PC-9 (cell line): ENCODE data around the gene LMBR1. TPM values are rescaled to one million over a fixed set of nuclear protein-coding genes. Genes with fewer than 3 reads are reported as not detected.

Source experiments
- BruUV-seq: library from RNA; stranded (reverse); fragments of 400-500 nt; replicated peaks from 2 replicates; lab custom pipeline; 2021; lab: Mats Ljungman, UMichigan
- CTCF ChIA-PET: fragments of 300-600 bp; sonication (Branson Sonifier 250); formaldehyde crosslinking; loops from one replicate; lab custom pipeline; 2022; ENCODE audit warnings: antibody characterized with exemption; lab: Charles Lee
- POLR2A ChIA-PET: fragments of 300-600 bp; sonication (Branson Sonifier 250); formaldehyde crosslinking; loops from one replicate; lab custom pipeline; 2022; ENCODE audit warnings: antibody characterized with exemption; ENCODE audit not compliant: unreplicated experiment; lab: Charles Lee
- DNase-seq, 2 experiments: peaks; one replicate each; pipeline versions ENCODE4 v3.0.0 to v3.0.0-alpha.2; 2015 to 2022; ENCODE audit warnings: mixed read lengths in 1 of 2
- H2AFZ ChIP-seq: fragments of 200-600 bp; sonication (generic); 2 replicates; pipeline ENCODE4 v1.8.1; 2017; ENCODE audit warnings: antibody characterized with exemption
- H3F3A ChIP-seq: fragments of 200-600 bp; sonication (generic); 2 replicates; pipeline ENCODE4 v1.8.1; 2017; ENCODE audit warnings: antibody characterized with exemption, mild to moderate bottlenecking, low read depth; ENCODE audit not compliant: insufficient read depth
- H3K27ac ChIP-seq: fragments of 200-600 bp; sonication (generic); 2 replicates; pipeline ENCODE4 v1.6.1; 2016; ENCODE audit warnings: mixed run types
- H3K27me3 ChIP-seq: fragments of 200-600 bp; sonication (generic); 2 replicates; pipeline ENCODE4 v1.6.1; 2016; ENCODE audit warnings: low read depth, mixed run types; ENCODE audit not compliant: insufficient read depth
- H3K36me3 ChIP-seq: fragments of 200-600 bp; sonication (generic); 2 replicates; pipeline ENCODE4 v1.6.1; 2016; ENCODE audit warnings: low read depth, mixed run types
- H3K4me1 ChIP-seq: fragments of 200-600 bp; sonication (generic); replicated peaks from 2 replicates; pipeline ENCODE4 v1.6.1; 2016; ENCODE audit warnings: mixed run types; ENCODE audit not compliant: insufficient read depth
- H3K4me2 ChIP-seq: fragments of 200-600 bp; sonication (generic); 2 replicates; pipeline ENCODE4 v1.6.1; 2017; ENCODE audit warnings: mixed run types
- H3K4me3 ChIP-seq: fragments of 200-600 bp; sonication (generic); 2 replicates; pipeline ENCODE4 v1.6.1; 2016; ENCODE audit warnings: mixed run types
- H3K79me2 ChIP-seq: fragments of 200-600 bp; sonication (generic); 2 replicates; pipeline ENCODE4 v1.6.1; 2017; ENCODE audit warnings: low read depth, mixed run types
- H3K9me2 ChIP-seq: fragments of 200-600 bp; sonication (generic); 2 replicates; pipeline ENCODE4 v1.8.1; 2017; ENCODE audit warnings: mild to moderate bottlenecking; ENCODE audit not compliant: insufficient read depth
- H3K9me3 ChIP-seq: fragments of 200-600 bp; sonication (generic); 2 replicates; pipeline ENCODE4 v1.8.1; 2016; ENCODE audit warnings: low read depth; ENCODE audit not compliant: insufficient read depth
- H4K20me1 ChIP-seq: fragments of 200-600 bp; sonication (generic); 2 replicates; pipeline ENCODE4 v1.8.1; 2017; ENCODE audit not compliant: insufficient read depth
- CTCF ChIP-seq: fragments of 200-600 bp; sonication (generic); conservative IDR thresholded peaks from 2 replicates; pipeline ENCODE4 v1.6.1; 2017; ENCODE audit warnings: mixed run types, antibody characterized with exemption, mild to moderate bottlenecking, moderate library complexity
- EZH2 ChIP-seq: fragments of 200-600 bp; sonication (generic); IDR thresholded peaks from 2 replicates; pipeline ENCODE4 v1.8.0; 2017; ENCODE audit warnings: antibody characterized with exemption, low read depth
- intact Hi-C: fragments of 100-400 bp; cut with micrococcal nuclease; formaldehyde crosslinking; loops from one replicate; pipeline ENCODE4 v1.10.0; 2022; ENCODE audit not compliant: unreplicated experiment
- total RNA-seq: library from RNA; stranded (reverse); gene quantifications from 2 replicates; pipeline ENCODE4 v1.2.3, GENCODE V29; 2021

The LMBR1 gene
- total RNA-seq, 1 experiment from 2014 or later = 85.0 TPM

- no peaks in the 10 kb centered on the region for H3K27me3 ChIP-seq
- no peaks in the 10 kb centered on the region for H3F3A ChIP-seq
- no peak overlapping the region for H3K4me2 ChIP-seq
- ChIA-PET CTCF (no interaction called here), POLR2A (interaction anchor here (0.7 kb wide), 1 partner anchor 78 kb away, joined by 6 read pairs; no protein-coding TSS in a partner anchor)
- no peaks in the 10 kb centered on the region for H4K20me1 ChIP-seq
- DNase-seq = no peak
- BruUV-seq = no TSS peak
- no peaks in the 10 kb centered on the region for H3K4me1 ChIP-seq
- H3K79me2 ChIP-seq = no peaks in the 10 kb centered on the region
- H3K4me3 ChIP-seq = no peak overlapping the region
- H3K9me2 ChIP-seq = no peaks in the 10 kb centered on the region
- no peaks in the 10 kb centered on the region for H3K9me3 ChIP-seq
- no peak overlapping the region for H2AFZ ChIP-seq
- no peaks in the 10 kb centered on the region for H3K36me3 ChIP-seq
- no peak for TF ChIP-seq EZH2
- TF ChIP-seq CTCF = no peak
- intact Hi-C loops = no loop called here
- H3K27ac ChIP-seq = no peak overlapping the region
These were observed 226.4 kb downstream of the LMBR1 start for GRCh38 chr7:156666368-156667109.

GRCh38 chr7:156665101-156665500 is 227.9 kb downstream of the LMBR1 start:
- Histone ChIP-seq H3K4me2 (no peak overlapping the region), H3K4me3 (no peak overlapping the region), H3K36me3 (no peaks in the 10 kb centered on the region), H2AFZ (no peak overlapping the region), H3K9me3 (no peaks in the 10 kb centered on the region), H3K4me1 (no peaks in the 10 kb centered on the region), H4K20me1 (no peaks in the 10 kb centered on the region), H3K79me2 (no peaks in the 10 kb centered on the region), H3K9me2 (no peaks in the 10 kb centered on the region), H3K27me3 (no peaks in the 10 kb centered on the region), H3K27ac (no peak overlapping the region), H3F3A (no peaks in the 10 kb centered on the region)
- CTCF ChIA-PET = no interaction called here
- POLR2A ChIA-PET = no interaction called here
- no TSS peak for BruUV-seq
- DNase-seq = no peak
- TF ChIP-seq EZH2 = no peak
- TF ChIP-seq CTCF = no peak
- intact Hi-C loops = no loop called here

GRCh38 chr7:156662277-156662676 is 230.7 kb downstream of the LMBR1 start:
- Histone ChIP-seq H3K27me3 (no peaks in the 10 kb centered on the region), H3K79me2 (no peaks in the 10 kb centered on the region), H3K4me2 (no peak overlapping the region), H3K27ac (no peak overlapping the region), H3K4me3 (no peak overlapping the region), H3F3A (no peaks in the 10 kb centered on the region; the same call in 1 of the 2 replicates), H3K9me2 (no peaks in the 10 kb centered on the region), H3K36me3 (no peaks in the 10 kb centered on the region), H2AFZ (no peak overlapping the region), H3K4me1 (no peaks in the 10 kb centered on the region), H4K20me1 (no peaks in the 10 kb centered on the region), H3K9me3 (no peaks in the 10 kb centered on the region)
- no peak for DNase-seq
- BruUV-seq = no TSS peak
- intact Hi-C loops = no loop called here
- TF ChIP-seq CTCF (no peak), EZH2 (no peak)
- POLR2A ChIA-PET = interaction anchor here (0.6 kb wide), 1 partner anchor 16 kb away, joined by 3 read pairs; no protein-coding TSS in a partner anchor
- CTCF ChIA-PET = no interaction called here
